Pancreas (tissue), 10 donors: Measurements from ENCODE around the gene SERPINB6. TPM values are rescaled to one million over a fixed set of nuclear protein-coding genes. Genes with fewer than 3 reads are reported as not detected.

Experiments used
- ATAC-seq, 4 donors: fragments of 200-7000 bp; cut with Tn5 transposase; one replicate each; pipeline versions ENCODE4 v1.8.0 to v1.9.1; 2020; ENCODE audit warnings: mild to moderate bottlenecking in 4 of 4, moderate library complexity in 4 of 4
- DNase-seq, 6 donors: peaks; one replicate each; pipeline ENCODE4 v3.0.0-alpha.2; 2020
- FAIRE-seq: peaks from 2 replicates; lab custom pipeline; 2012; peaks lifted over from hg19 to GRCh38; lab: Jason Lieb, UNC
- H3K27ac ChIP-seq, 4 donors: fragments of 200-600 bp; sonication (generic); 1 replicate in 3 of 4; 2 replicates in 1 of 4; pipeline versions ENCODE4 v1.5.0 to v1.8.0; 2020
- H3K27me3 ChIP-seq, 4 donors: fragments of 200-600 bp; one replicate each; pipeline ENCODE4 v1.8.0; 2021
- H3K36me3 ChIP-seq, 3 donors: fragments of 200-600 bp; sonication (generic) in 1 of 3; one replicate each; pipeline versions ENCODE4 v1.5.0 to v1.8.0; 2020 to 2021
- H3K4me1 ChIP-seq, 3 donors: fragments of 200-600 bp; one replicate each; pipeline ENCODE4 v1.8.0; 2021
- H3K4me3 ChIP-seq, 4 donors: fragments of 200-600 bp; sonication (generic) in 2 of 4; one replicate each; pipeline versions ENCODE4 v1.5.0 to v1.8.0; 2020 to 2021
- H3K9me3 ChIP-seq, 4 donors: fragments of 200-600 bp; one replicate each; pipeline ENCODE4 v1.8.0; 2021
- CTCF ChIP-seq, 4 donors: fragments of 200-600 bp; sonication (generic) in 3 of 4; IDR thresholded peaks; one replicate each; pipeline versions ENCODE4 v1.5.0 to v1.8.0; 2021; ENCODE audit warnings: antibody characterized with exemption in 4 of 4
- WGBS, 2 donors: extraction: QIAGEN DNeasy Blood & Tissue Kit; methylation state at CpG; one replicate each; pipeline ENCODE4 v1.1.7; 2013; 5-methylcytosine and 5-hydroxymethylcytosine counted together
- intact Hi-C, 3 donors: fragments of 100-400 bp; cut with DNase I; formaldehyde crosslinking; loops; one replicate each; pipeline versions ENCODE4 v1.11.1 to v1.14.2; 2022
- polyA plus RNA-seq, 2 donors: library from polyadenylated mRNA; stranded (reverse); fragments of 200-250 nt; gene quantifications; one replicate each; pipeline ENCODE4 v1.2.3, GENCODE V29; 2013
- total RNA-seq, 6 donors: library from RNA; stranded (reverse); fragmentation: NEBNext Ultra II Directional in 4 of 6; extraction: Animal tissue kit (Norgen Biotek cat#: 25700) in 4 of 6; gene quantifications; one replicate each; pipeline versions ENCODE4 v1.2.1 to v1.2.4, GENCODE V29; 2021 to 2023
- donor health status: healthy with polysubstance abuse.
- donor health status: DM: no; HTN: no; CAD: no; lungs with moderate emphysema.
- donor health status: DM: no; HTN: no; CAD: no.
- donor health status: control.
- donor health status: control.
- donor health status: Bipolar disorder and iron deficiency.
- donor health status: DM: yes; HTN: yes; CAD: no.
- donor health status: DM: no; HTN: no; CAD: no.
- donor health status: DM: no; HTN: no; CAD: no.
- donor health status: DM: yes; HTN: yes; CAD: no.

The SERPINB6 gene
- total and polyA plus RNA-seq, 8 donors = 77.7 to 193 (median 103) TPM

DNA sequence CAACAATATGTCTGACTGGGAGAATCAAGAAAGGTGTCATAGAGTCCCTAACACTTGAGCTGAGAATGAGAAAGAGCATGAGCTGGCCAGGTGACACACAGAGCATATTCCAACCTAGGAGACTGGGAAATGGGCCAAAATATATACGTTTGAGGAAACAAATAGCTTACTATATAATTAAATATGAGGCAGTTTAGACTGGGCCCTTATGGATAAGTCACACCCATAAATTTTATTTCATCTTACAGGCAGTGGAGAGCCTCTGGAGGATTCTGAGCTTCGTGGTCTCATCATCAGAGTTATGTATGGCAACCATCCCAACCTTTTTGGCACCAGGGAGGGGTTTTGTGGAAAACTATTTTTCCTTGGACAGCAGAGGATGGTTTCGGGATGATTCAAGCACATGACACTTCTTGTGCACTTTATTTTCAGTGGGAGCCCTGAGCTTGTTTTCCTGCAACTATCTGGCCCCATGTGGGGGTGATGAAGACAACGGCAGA is 15.4 kb upstream of the SERPINB6 start:
- Histone ChIP-seq H3K4me1 (peaks cover 0 to 23% (median 0%) of the 10 kb centered on the region in 3 donors), H3K27me3 (no peaks in the 10 kb centered on the region), H3K36me3 (no peaks in the 10 kb centered on the region), H3K27ac (peak overlapping the region in 1 of 4 donors; percentile 8), H3K9me3 (no peaks in the 10 kb centered on the region), H3K4me3 (no peak overlapping the region)
- intact Hi-C loops = no loop called here
- WGBS, 2 donors = 48 to 59% methylated on average over 4 of the region's 4 CpGs
- FAIRE-seq (no peak), ATAC-seq (no peak), DNase-seq (no peak)
- TF ChIP-seq CTCF (IDR thresholded peaks at IDR 0.05) = no peak

DNA sequence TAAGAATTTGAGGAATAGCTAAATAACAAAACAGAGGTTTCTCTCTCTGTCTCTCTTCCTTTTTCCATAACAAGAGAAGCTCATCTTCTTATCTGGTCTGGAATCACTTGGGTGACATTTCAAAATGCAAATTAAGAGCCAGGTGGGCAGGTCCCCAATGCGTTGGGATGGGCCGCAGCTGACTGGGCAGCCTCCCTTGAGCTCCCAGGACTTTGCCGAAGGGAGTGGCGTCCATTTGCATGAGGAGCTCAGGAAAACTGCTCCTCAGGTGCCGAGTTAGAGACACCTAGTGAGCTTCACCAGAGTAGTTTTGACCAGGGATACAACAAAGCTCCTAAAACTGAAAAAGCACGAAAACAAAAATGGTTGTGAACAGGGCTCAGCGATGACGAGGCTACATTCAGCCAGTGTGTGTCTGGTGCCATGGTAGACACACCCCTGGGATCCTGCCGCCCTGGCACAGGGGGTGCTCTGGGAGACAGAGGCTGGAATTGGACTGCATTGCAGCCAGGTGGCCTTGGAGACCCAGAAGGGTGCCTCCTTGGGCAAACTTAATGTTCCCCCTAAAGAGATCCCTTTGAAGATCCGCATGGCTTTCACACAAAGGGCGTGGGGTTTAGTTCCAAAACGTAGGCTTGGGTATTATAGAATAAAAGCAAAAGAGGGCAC is 13.5 kb upstream of the SERPINB6 start:
- Histone ChIP-seq H3K27me3 (no peaks in the 10 kb centered on the region), H3K36me3 (no peaks in the 10 kb centered on the region), H3K27ac (no peak overlapping the region), H3K9me3 (no peaks in the 10 kb centered on the region), H3K4me3 (no peak overlapping the region), H3K4me1 (peaks cover 0 to 20% (median 0%) of the 10 kb centered on the region in 3 donors)
- intact Hi-C loops = no loop called here
- WGBS, 2 donors = 88 to 93% methylated on average over 12 of the region's 12 CpGs
- ATAC-seq (no peak), FAIRE-seq (no peak), DNase-seq (no peak)
- TF ChIP-seq CTCF (IDR thresholded peaks at IDR 0.05) = no peak

- intact Hi-C loops = no loop called here
- no peaks in the 10 kb centered on the region for H3K9me3 ChIP-seq
- no peaks in the 10 kb centered on the region for H3K36me3 ChIP-seq
- TF ChIP-seq CTCF (IDR thresholded peaks at IDR 0.05) = no peak
- WGBS, 2 donors = 84 to 89% methylated on average over 4 of the region's 4 CpGs
- H3K4me1 ChIP-seq = peaks cover 0 to 13% (median 0%) of the 10 kb centered on the region in 3 donors
- H3K27ac ChIP-seq = no peak overlapping the region
- no peak for DNase-seq
- no peak for FAIRE-seq
- no peak for ATAC-seq
- no peaks in the 10 kb centered on the region for H3K27me3 ChIP-seq
- H3K4me3 ChIP-seq = no peak overlapping the region
Observed at GRCh38 chr6:2982426-2983117, 11.2 kb upstream of the SERPINB6 start.

- no peak for DNase-seq
- intact Hi-C loops = no loop called here
- no peak for TF ChIP-seq CTCF (IDR thresholded peaks at IDR 0.05)
- Histone ChIP-seq H3K9me3 (no peaks in the 10 kb centered on the region), H3K4me3 (no peak overlapping the region), H3K4me1 (peaks cover 0 to 3% (median 0%) of the 10 kb centered on the region in 3 donors), H3K36me3 (no peaks in the 10 kb centered on the region), H3K27me3 (no peaks in the 10 kb centered on the region), H3K27ac (no peak overlapping the region)
- no peak for FAIRE-seq
- 87 to 94% methylated on average over 3 of the region's 3 CpGs for WGBS, 2 donors
- ATAC-seq = peak in 3 of 4 donors; percentile 23 to 30 (median 28)
Observed at GRCh38 chr6:2980465-2980855, 9.1 kb upstream of the SERPINB6 start.
